ENCODE data around the gene MBD4. TPM values are rescaled to one million over a fixed set of nuclear protein-coding genes. Genes with fewer than 3 reads are reported as not detected.
"Not testable (repeated sequence)": the region's sequence is repeated elsewhere in the genome, so short reads cannot be mapped to it uniquely, and the experiment has no call there.

MBD4 gene
- polyA plus RNA-seq, 3 donors = 41.8 to 50.0 (median 42.6) TPM

DNA sequence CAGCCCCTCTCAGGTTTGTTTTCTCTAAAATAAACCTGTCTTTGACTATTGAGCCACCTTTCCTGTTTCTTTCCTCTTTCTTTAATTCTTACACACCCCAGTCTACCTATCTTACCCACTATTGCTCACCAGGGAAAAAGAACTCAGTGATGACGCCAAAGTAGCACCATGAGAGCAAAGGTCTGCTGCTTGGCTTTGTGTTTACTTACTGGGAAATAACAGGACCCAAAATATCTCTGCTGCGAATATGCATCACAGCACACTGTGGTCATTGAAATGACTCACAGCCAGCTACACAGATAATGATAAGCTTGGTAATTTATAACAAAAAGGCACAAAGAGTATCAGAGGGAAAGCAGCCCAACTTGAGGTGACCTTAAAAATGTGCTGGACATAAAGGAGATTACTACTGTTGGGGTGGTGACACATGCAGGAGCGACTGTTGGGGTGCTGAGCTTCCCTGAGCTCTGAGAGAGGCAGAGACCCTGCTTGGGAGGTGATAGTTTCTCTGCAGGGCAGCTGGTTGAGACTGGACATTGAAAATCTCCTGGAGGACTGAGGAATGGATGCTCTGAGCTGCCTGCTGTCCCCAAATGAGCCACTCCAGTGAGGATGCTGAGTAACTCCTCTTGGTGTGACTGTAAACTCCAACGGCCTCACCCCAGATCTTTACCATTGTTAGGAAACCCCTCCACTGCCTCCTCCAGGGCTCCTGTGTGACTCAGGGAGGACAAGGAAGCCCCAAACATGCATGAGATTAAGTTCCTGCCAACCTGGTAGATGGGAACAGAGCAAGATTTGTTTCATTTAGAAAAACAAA is 25.9 kb downstream of the MBD4 start:
- no peak for DNase-seq

DNA sequence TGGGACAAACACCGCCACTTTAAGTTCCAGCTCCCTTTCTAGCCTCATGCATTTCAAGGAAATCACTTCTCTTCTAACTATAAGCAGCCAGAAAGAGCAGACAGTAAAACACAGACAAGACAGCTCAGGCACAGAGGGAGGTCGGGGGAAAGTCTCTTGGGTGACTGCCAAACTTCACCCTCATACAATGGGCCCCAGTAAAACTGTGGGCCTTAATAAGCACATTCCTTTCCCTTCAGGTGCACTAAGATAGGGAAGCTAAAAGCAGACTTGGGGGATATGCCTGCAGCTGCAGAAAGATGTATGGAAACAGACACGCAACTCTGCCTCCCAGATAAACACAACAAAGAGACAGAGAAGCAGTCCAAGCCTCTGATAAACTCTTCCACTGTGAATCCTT is 26.5 kb downstream of the MBD4 start:
- DNase-seq = not testable (repeated sequence)

DNA sequence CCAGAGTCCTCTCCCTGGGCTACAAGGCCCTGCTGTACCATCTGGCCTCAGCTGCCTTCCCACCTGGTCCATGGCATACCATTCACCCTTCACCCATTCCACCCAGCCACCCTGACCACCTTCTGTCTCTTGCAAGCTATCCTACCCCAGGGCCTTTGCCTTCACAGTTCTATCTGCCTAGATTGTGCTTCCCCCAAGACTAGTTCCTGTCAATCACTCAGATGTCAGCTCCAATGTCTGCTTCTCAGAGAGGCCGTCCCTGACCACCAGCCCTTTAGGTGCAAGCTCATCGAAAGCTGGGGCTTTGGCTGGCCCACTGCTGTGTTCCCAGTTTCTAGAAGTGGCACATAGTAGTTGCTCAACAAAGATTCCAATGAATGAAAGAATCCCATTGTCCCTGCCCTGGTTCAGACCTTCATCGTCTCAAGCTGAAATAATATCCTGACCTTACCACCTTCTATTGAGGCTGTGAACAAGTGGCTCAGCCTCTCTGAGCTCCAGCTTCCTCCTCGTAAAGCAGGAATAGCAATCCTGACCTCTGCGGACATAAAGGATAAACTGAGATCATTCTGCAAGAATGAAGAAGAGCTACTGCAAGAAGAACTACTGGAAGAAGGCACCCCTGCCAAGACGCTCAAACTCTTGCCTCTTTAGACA is 27.1 kb downstream of the MBD4 start:
- DNase-seq = no peak

DNA sequence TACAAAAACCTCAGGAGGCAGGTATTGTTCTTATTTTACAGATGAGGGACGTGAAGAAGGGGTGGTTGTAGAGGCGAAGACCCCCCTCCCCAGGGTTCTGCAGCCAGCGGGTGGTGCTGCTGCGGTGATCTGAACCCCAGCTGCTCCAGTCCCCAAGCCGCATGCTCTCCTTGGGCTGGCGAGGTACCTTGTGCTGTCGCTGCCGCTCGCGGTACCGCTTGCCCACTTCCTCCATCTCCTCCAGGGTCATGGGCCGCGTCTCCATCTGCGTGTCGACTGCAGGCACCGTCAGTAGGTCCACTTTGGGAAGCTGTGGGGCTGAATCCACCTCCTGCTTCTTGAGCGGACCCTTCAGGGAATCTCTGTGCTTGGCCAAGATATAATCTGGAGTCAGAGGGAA is 28.8 kb downstream of the MBD4 start:
- DNase-seq = no peak

DNA sequence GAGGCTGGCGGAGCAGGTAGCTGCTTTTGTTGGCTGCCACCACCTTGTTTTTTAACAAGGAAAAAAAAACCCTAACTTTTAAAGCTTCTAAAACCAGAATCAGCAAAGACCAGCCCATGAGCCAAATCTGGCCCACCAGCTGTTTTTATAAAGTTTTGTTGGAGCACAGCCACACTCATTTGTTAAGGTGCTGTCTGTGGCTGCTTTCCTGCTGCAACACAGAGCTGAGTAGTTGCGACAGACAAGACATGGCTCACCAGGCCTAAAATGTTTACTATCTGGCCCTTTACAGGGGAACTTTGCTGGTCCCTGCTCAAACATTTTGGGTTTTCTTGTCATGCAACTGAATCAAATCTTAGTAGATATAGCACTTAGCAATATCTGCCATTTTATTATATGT is 30.2 kb downstream of the MBD4 start:
- DNase-seq = no peak

DNA sequence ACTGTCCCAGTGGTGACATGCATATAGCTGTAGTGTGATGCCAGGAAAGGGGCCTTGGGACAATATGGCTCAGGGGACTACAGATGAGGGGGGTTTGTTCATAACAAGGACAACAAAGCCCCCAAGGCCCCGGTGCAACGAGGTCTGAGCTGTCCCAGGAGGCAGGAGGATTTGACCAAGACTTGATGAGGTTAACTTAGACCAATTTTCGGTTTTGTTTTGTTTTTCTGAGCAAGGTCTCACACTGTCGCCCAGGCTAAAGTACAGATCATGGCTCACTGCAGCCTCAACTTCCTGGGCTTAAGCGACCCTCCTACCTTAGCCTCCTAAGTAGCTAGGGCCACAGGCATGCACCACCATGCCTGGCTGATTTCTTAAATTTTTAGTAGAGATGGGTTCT is 35.1 kb downstream of the MBD4 start:
- DNase-seq = no peak

DNA sequence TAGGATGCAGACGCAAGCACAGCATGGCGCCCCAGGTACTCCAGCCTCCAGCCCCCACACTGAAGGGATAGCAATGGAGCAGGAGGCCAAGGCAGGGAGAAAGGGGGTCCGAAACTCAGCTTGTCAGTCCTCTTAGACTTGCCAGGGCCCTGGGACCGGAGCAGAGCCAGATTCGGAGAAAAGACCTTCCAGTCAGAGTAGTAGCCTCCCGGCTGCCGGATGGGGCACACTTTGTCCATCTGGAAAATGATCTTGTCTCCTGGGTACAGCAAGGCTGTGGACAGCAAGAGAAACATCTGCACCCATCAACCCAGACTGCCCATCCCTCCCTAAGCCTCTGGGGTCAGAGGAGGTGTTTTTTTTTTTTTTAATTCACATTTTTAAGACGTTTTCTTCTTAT is 35.6 kb downstream of the MBD4 start:
- no peak for DNase-seq

DNA sequence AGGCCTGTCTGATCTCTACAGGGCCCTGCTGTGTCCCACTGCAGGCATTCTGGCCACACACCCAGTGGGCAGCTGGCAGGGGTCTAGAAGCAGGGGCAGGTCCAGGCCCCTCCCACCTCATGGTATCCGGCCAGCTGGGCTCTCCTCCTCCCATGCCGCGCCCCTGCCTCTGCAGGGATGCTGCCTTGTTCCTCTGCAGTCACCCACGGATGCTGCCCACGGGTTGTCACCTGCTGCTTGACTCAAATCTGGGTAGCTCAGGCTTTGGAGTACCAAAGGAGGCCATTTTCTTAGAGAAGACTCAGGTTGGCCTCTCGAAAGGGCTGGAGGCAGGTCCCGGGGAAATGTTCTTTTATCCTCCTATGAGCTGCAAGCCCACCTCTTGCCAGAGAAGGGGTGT is 36.3 kb downstream of the MBD4 start:
- DNase-seq = no peak

DNA sequence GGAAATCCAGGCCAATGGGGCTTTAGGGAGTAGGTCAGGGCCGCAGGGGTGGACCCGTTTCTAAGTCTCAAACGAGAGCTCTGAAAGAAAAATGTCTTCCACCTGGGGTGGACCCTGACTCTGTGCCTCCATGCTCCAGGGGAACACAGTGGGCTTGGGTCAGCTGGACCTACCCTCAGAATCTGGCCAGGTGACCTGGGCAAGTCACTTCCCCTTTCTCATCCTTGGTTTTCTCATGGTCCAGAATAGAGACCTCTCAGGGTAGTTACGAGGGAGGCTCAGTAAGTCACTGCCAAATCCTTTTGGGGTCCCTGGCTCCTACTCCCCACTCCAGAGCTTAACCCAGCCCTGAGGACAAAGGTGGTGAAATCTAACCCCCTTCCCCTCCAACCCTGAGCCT is 37.1 kb downstream of the MBD4 start:
- DNase-seq = no peak

DNA sequence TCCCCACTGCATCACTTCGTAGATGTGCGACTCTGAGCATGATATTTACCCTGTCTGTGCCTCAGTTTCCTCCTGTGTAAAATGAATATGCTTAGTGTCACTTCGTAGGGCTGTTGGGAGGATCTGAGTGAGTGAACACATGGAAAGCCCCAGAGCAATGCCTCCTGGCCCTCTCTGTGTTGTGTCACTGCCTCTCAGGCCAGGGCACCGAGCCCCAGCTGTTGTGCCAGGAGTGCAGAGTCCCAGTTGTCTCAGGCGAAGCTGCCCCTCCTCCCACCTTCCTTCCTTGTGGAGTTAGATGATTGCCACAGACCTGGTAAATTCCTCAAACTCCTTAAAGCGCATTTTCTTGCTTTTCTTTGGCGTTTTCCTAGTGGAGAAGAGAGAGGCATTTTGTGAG is 37.5 kb downstream of the MBD4 start:
- no peak for DNase-seq

DNA sequence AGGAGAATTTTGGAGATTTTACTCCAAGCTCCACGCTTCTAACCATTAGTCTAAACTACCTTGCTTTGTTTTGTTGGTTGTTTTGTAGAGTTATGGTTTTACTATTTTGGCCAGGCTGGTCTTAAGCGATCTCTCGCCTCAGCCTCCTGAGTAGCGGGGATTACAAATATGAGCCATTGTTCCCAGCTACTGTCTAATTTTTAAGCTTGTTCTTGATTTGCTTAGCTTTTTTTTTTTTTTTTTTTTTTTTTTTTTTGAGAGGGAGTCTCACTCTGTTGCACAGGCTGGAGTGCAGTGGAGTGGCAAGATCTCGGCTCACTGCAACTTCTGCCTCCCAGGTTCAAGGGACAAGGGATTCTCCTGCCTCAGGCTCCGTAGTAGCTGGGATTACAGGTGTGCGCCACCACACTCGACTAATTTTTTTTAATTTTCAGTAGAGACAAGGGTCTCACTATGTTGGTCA is 39.8 kb downstream of the MBD4 start:
- no peak for DNase-seq

DNA sequence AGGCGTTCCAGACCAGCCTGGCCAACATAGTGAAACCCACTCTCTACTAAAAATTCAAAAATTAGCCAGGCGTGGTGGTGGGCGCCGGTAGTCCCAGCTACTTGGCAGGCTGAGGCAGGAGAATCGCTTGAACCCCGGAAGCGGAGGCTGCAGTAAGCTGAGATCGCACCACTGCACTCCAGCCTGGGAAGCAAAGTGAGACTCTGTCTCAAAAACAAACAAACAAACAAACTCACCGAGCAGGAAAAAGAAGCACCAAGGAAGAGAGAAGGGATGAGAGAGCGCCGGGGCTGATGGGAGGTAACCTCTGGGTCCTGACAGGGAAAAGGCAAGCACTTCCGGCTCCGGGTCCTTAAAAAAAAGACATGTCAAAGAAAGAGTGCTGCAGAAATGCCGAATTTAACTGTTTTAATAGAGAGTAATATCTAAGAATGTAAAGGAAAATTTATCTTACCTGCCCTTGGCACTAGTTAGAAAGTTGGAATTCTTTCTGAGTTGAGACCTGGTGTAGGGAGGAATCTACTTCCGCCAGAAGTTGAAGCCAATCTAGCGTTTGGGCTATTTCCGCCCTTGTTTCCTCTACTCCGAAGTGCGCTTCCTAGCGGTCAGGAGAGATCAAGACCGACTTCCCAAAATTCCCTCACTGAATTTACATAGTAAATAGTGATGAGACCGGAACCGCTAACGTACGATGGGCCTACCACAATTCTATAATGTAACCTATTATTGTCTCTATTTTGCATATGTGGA is 40.4 kb downstream of the MBD4 start:
- peak; percentile 97 for DNase-seq

DNA sequence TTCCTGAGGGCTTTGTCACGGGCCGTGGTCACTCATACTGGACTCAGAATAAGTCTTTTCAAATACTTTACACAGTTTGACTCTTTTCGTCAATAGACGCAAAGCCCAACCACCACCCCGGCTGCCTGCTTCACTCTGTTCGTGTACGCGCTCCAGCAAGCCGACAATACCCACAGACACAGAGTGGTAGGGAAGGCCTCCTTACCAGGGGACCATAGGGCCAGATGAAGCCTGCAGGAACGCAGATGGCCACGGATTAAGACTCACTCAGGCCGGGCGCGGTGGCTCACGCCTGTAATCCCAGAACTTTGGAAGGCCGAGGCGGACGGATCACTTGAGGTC is 41.0 kb downstream of the MBD4 start:
- no peak for DNase-seq

DNA sequence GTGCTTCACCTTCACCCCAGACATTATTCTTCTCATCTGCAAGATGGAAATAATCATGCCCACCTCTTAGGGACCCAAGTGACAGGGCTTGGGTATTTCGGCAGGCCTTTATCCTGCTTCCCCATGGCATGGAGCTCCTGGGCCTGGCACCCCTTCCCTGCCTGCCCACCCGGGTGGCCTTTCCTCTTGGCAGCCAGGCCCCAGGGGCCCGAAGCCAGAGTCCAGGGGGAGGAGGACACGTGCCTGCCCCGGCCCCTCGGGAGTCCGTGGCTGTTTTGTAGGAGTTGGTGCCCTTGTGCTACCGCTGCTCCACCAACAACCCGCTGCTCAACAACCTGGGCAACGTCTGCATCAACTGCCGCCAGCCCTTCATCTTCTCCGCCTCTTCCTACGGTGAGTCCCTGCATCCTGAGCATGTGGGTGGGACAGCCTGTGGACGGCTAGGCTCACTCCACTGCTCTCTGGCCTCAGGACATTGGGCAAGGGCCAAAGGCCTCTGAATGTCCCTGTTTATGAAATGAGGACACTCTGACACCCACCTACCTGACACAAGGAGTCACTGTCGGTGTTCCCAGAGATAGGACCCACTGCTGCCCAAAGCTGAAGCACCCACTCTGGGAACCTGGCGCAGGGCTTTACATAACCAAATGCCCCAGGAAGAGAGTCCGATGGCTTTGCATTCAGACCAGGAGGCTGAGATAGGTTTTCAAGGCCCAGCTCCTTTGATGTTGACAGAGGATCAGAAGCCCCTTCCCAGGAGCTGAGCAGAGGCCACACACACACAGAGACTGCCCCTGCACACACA is 45.8 kb downstream of the MBD4 start:
- DNase-seq = not testable (repeated sequence)

DNA sequence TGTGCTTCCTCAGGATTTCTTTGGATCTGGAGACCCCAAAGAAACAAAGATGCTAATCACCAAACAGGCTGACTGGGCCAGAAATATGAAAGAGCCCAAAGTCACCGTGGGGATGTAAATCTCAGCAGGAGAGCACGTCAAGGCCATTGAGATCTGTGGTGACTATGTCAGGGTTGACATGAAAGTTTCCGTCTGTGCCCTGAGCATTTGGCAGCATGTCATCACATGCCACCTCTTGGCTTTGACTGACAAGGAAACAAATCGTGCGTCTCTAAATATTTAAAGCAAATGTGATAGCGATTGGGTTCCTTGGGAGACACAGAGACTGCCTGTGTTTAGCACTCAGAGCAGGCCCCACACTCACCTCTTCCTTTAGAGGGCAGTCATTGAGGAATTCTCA is 46.5 kb downstream of the MBD4 start:
- no peak for DNase-seq

DNA sequence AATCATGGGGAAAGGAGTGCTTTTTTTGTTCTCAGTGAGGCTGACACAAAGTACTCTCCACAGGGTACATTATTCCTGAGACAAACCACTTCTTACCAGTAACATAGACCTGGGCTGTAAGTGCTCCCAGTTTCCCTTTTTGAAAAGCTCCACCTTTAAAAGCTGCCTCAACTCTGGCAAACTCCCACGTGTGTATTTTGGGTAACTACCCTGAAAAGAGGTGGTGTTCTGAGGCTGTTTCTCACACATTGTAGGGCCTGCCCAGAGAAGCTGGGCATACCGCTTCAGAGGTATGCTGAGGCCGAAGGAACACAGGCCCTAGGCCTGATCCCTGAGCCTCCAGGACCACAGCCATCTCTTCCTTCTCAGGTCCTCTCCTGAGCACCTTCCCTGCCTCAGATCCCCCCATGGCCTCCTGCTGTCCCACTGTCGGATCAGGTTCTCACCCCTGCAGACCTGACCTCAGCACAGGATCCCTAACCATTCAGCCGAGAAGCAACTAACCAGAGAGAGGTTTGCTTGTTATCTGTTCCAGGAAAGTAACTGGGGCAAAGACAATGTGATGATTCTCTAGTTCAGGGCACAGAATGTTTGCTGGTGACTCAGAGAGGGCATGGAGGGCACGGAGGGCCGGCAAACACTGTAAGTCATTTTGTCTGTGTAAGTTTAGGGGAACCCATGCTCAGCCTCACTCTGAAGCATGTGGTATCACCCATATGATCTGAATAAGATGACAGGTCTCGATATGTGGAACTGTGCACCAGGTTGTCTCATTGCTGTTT is 47.5 kb downstream of the MBD4 start:
- not testable (repeated sequence) for DNase-seq

DNA sequence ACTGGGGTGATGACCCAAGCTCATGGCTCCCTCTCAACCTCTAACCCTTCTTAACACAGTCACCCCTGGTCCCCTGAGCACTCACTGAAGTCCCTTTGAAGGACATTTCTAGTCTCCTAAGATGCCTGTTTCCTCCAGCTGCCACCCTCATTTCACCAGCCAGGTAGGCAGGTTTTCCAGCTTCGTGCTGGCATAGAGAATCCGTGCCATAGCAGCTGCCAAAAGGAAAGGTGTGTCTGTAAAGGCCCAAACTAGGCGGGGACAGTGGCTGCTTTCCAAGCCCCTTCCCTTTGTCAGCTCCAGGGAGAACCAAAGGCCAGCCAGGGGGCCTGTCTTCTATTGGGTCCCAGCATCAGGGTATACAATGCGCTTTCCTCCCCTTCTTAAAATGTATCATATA is 48.2 kb downstream of the MBD4 start:
- not testable (repeated sequence) for DNase-seq

DNA sequence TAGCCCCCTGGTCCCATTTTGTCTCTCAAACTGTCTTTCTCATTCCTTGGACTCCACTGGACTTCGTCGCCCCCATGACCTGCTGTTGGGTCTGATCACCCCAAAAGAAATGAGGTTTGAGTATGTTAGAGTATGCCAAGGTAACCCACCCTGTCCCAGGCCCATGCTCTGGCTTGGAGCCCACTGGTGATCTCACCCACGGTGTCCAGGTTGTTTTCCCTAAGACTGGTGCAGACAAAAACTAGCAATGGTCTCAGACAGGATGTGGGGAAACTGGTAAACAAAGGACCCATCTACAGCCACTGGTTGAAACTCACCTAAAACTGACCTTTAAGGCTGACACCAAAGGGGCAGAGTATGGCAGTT is 50.2 kb downstream of the MBD4 start:
- no peak for DNase-seq

DNA sequence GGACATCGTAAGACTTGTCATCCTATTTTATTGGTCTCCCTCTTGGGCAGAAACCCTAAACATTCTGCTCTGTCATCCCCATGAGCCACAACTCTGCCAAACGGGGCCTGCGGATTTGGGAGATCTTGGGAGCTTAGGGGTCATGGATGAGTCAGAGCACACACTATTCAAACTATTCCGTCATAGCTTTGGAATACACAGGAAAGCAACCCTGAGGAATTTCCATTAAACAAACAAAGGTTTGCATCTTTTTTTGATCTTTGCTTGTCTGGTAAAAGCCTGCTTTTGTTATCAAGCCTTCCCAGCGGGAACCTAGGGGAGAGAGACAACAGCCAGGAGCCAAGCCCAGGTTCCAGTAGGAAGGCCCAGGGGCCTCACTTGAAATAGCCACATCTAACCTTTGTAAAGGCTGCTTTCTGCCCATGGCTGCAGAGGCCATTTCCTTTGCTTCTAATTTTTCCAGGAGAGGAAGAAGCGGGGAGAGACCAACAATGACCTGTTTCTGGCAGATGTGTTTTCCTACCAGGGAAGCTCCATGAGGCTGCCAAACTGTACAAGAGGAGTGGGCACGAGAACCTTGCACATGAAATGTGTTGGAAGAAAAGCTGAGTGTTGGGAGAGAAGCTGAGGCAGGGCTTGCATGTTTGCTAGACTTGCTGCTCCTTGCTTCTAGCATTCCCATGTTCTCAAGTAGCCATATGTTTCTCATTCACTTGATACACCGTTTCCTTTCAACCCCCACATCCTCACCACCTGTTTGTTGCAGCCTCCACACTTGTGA is 50.8 kb downstream of the MBD4 start:
- not testable (repeated sequence) for DNase-seq

DNA sequence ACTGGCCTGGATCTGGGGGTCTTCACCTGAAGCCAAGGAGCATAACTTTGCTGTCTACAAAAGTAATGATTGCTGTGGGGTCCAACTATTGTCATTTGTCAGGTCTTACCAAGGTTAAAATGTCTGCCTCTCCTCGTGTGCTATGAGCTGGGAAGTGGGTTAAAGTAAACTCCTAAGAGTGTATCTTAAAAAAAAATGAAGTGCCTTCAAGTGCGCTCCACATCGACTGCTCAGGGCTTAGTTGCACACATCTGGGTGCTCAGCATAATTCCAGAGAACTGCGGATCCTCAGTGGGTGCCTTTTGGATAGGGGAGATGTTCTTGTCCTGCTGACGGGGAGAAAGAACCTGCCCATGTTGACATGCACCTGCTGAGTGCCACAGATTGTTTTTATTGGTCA is 52.3 kb downstream of the MBD4 start:
- DNase-seq = no peak

DNA sequence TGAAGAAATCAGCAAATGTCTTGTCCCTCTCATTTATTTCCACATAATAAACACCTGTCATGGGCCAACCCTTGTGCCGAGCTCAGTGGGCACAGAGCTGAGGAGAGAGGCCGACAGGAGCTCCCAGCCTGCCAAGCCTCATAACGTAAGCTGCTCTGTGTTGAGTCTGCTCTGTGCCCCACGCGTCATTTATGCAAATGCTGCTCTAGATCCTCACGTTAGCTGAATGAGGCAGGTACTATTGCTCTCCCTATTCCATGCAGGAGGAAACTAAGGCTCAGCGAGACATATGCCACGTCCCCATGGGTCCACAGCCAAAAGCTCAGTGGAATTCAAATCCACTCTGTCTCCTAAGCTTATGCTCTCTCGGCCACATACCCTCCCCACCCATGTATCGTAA is 52.8 kb downstream of the MBD4 start:
- DNase-seq = no peak
